Duodenal mucosa (tissue), 2 donors: ENCODE results near the gene TEX38.
"Not testable (repeated sequence)": the region's sequence is repeated elsewhere in the genome, so short reads cannot be mapped to it uniquely, and the experiment has no call there.

Experiments used
- H3K27ac ChIP-seq: one replicate; pipeline ENCODE4 v1.7.0; 2013; ENCODE audit warnings: low read depth, low read length
- H3K27me3 ChIP-seq, 2 donors: one replicate each; pipeline ENCODE4 v1.7.0; 2013; ENCODE audit warnings: low read length in 2 of 2, control low read depth in 1 of 2; ENCODE audit not compliant: insufficient read depth in 2 of 2, control insufficient read depth in 1 of 2
- H3K36me3 ChIP-seq, 2 donors: one replicate each; pipeline ENCODE4 v1.7.0; 2013; ENCODE audit warnings: low read length in 2 of 2, control low read depth in 1 of 2; ENCODE audit not compliant: insufficient read depth in 2 of 2, control insufficient read depth in 1 of 2
- H3K4me1 ChIP-seq, 2 donors: one replicate each; pipeline ENCODE4 v1.7.0; 2013; ENCODE audit warnings: low read length in 2 of 2, control low read depth in 1 of 2; ENCODE audit not compliant: insufficient read depth in 2 of 2, control insufficient read depth in 1 of 2
- H3K4me3 ChIP-seq, 2 donors: one replicate each; pipeline ENCODE4 v1.7.0; 2013; ENCODE audit warnings: low read length in 2 of 2, low read depth in 1 of 2
- H3K9ac ChIP-seq, 2 donors: one replicate each; pipeline ENCODE4 v1.7.0; 2013; ENCODE audit warnings: low read length in 2 of 2, low read depth in 1 of 2
- H3K9me3 ChIP-seq, 2 donors: one replicate each; pipeline ENCODE4 v1.7.0; 2013; ENCODE audit warnings: low read length in 2 of 2, control low read depth in 1 of 2; ENCODE audit not compliant: control insufficient read depth in 1 of 2

TEX38 gene

DNA sequence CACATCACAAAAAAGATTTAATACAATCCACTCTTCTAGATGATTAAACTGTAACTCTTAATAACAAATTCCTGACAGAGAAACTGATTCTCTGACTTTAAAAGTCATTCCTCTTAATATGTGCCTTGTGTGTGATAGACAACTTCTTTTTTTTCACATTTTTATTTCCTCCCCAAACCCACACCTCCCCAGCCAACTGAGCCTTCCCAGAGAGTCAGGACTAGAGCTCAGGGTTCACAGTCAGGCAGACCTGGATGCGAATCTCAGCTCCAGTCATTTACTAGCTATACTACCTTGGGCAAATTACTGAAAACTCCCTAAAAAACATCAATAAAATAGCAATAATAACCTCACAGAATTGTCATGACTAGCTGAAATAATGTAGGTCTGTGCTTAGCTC is 17.6 kb upstream of the TEX38 start:
- peaks cover 17 to 57% of the 10 kb centered on the region in 2 donors for H3K36me3 ChIP-seq
- no peak overlapping the region for H3K27ac ChIP-seq
- H3K27me3 ChIP-seq = no peaks in the 10 kb centered on the region
- peaks cover 8 to 9% of the 10 kb centered on the region in 2 donors for H3K4me1 ChIP-seq
- H3K9ac ChIP-seq = no peak overlapping the region
- H3K9me3 ChIP-seq = peaks cover 4 to 5% of the 10 kb centered on the region in 2 donors
- peak overlapping the region in 1 of 2 donors; percentile 13 for H3K4me3 ChIP-seq

GRCh38 chr1:46654698-46655097 is 17.0 kb upstream of the TEX38 start:
- H3K9me3 ChIP-seq, H3K27me3 ChIP-seq, H3K9ac ChIP-seq, H3K27ac ChIP-seq, H3K4me1 ChIP-seq, H3K4me3 ChIP-seq: not testable (repeated sequence)
- peaks cover 18 to 57% of the 10 kb centered on the region in 2 donors for H3K36me3 ChIP-seq

- Histone ChIP-seq H3K4me3 (no peak overlapping the region), H3K9ac (no peak overlapping the region), H3K9me3 (no peaks in the 10 kb centered on the region), H3K4me1 (peaks cover 8 to 9% of the 10 kb centered on the region in 2 donors), H3K27me3 (no peaks in the 10 kb centered on the region), H3K36me3 (peaks cover 13 to 51% of the 10 kb centered on the region in 2 donors), H3K27ac (no peak overlapping the region)
These were observed 15.8 kb upstream of the TEX38 start for GRCh38 chr1:46655848-46656247.

DNA sequence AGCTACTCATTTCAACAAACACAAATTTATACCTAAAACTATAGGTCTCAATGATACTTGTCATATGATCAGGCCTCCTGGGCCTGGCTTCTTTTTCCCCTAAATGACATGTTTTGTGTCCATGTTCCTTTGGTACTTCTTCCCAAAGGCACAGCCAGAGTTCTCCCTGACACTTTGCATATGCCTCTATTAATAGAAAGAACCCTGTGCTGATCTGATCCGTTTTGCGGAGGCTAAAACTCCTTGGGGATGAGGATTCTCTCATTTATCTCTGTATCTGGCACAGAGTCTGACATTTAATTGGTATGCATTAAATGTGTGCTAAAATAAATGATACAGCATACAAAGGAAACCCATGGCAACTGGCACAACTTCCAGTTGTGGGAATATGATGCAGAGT is 15.0 kb upstream of the TEX38 start:
- Histone ChIP-seq H3K9me3 (no peaks in the 10 kb centered on the region), H3K27ac (no peak overlapping the region), H3K4me3 (no peak overlapping the region), H3K36me3 (peaks cover 13 to 51% of the 10 kb centered on the region in 2 donors), H3K27me3 (no peaks in the 10 kb centered on the region), H3K9ac (no peak overlapping the region), H3K4me1 (peaks cover 8 to 9% of the 10 kb centered on the region in 2 donors)

- no peak overlapping the region for H3K27ac ChIP-seq
- peaks cover 13 to 44% of the 10 kb centered on the region in 2 donors for H3K36me3 ChIP-seq
- H3K9ac ChIP-seq = no peak overlapping the region
- no peak overlapping the region for H3K4me3 ChIP-seq
- peaks cover 8% of the 10 kb centered on the region in 2 donors for H3K4me1 ChIP-seq
- no peaks in the 10 kb centered on the region for H3K27me3 ChIP-seq
- H3K9me3 ChIP-seq = no peaks in the 10 kb centered on the region
These were observed 13.9 kb upstream of the TEX38 start for GRCh38 chr1:46657775-46658174.

GRCh38 chr1:46659307-46659870 is 12.3 kb upstream of the TEX38 start:
- H3K9ac ChIP-seq = no peak overlapping the region
- H3K9me3 ChIP-seq = no peaks in the 10 kb centered on the region
- H3K4me1 ChIP-seq = no peaks in the 10 kb centered on the region
- H3K27ac ChIP-seq = no peak overlapping the region
- peaks cover 13 to 51% of the 10 kb centered on the region in 2 donors for H3K36me3 ChIP-seq
- H3K27me3 ChIP-seq = no peaks in the 10 kb centered on the region
- no peak overlapping the region for H3K4me3 ChIP-seq

DNA sequence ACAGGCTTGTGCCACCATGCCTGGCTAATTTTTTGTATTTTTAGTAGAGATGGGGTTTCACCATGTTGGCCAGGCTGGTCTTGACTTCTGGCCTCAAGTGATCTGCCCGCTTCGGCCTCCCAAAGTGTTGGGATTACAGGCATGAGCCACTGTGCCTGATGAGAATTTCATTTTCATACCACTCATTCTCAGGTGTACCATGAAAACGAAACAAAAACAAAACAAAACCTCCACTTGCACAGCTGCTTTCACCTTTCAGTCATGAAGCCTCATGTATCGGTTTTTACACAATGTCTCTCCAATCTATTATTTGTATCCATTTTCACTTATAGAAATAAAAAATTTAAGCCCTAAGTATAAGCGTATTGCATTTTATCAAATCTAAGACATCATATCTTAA is 11.5 kb upstream of the TEX38 start:
- not testable (repeated sequence) for H3K4me3 ChIP-seq, H3K9ac ChIP-seq, H3K27ac ChIP-seq, H3K27me3 ChIP-seq, H3K9me3 ChIP-seq, H3K4me1 ChIP-seq
- peaks cover 13 to 50% of the 10 kb centered on the region in 2 donors for H3K36me3 ChIP-seq

GRCh38 chr1:46662919-46663318 is 8.7 kb upstream of the TEX38 start:
- Histone ChIP-seq H3K4me1 (peaks cover 13 to 16% of the 10 kb centered on the region in 2 donors), H3K36me3 (peaks cover 5 to 34% of the 10 kb centered on the region in 2 donors)
- not testable (repeated sequence) for H3K9me3 ChIP-seq, H3K4me3 ChIP-seq, H3K27ac ChIP-seq, H3K27me3 ChIP-seq, H3K9ac ChIP-seq

GRCh38 chr1:46665983-46666382 is 5.7 kb upstream of the TEX38 start:
- Histone ChIP-seq H3K9ac (no peak overlapping the region), H3K27ac (no peak overlapping the region), H3K27me3 (no peaks in the 10 kb centered on the region), H3K4me3 (no peak overlapping the region), H3K36me3 (peaks cover 0 to 17% of the 10 kb centered on the region in 2 donors), H3K4me1 (peaks cover 16 to 19% of the 10 kb centered on the region in 2 donors), H3K9me3 (no peaks in the 10 kb centered on the region)

DNA sequence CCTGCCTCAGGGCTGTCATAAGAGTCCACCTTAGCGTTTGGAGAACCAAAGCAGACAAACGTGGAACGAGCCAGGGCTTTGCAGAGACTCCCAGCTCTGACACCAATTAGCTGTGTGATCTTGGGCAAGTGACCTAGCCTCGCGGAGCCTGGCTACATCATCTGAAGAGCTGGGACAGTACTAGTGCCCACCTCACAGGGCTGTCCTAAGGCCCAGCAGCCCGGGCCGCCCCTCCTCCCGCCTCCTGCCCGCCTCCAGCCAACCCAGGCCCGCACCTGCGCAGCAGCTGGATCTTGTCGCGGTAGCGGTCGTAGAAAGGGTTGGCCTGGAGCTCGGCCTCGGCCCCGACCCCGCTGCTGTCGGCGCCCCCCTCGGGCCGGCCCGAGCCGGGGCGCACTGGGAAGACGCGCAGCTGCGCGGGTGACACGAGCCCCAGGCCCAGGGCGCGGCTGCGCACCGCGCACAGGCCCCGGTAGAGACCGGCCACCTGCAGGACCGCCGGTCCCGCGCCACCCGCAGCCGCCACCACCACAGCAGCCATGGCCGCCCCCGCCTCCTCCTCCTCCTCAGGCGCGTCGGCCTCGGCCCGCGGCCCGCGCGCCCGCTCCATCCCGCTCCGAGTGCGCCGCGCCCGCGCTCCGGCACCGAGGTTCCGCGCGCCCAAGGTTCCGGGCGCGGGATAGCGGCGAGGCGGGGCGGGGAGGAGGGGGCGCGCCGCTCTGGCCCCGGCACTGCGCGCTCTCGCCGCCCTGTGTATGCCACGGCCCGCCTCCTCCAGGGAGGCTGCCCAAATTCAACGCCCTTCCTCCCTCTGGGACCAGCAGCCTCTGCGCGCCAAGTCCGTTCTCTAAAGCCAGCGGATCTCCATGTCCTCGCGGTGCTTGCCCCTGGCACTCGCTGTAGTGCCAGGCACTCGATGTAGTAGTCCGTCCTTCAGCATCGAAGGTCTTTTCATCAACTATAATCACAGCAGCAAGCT is 3.6 kb upstream of the TEX38 start, which contains the start of gene ATPAF1:
Gene ATPAF1, minus strand, starts transcription at position 583 of the 979 bp plus-strand sequence. Its CDS starts 42 bp downstream, at position 541.
- Histone ChIP-seq H3K4me1 (peaks cover 16 to 19% of the 10 kb centered on the region in 2 donors), H3K27me3 (no peaks in the 10 kb centered on the region), H3K9me3 (no peaks in the 10 kb centered on the region), H3K9ac (peak within 1 kb of the TSS; percentile 76 to 82), H3K27ac (peak within 1 kb of the TSS; percentile 50), H3K36me3 (peaks cover 0 to 17% of the 10 kb centered on the region in 2 donors), H3K4me3 (peak within 1 kb of the TSS; percentile 91)
